A172 (cell line): ENCODE measurements around the gene GPC2. TPM values are rescaled to one million over a fixed set of nuclear protein-coding genes. Genes with fewer than 3 reads are reported as not detected.
"Not testable (repeated sequence)": the region's sequence is repeated elsewhere in the genome, so short reads cannot be mapped to it uniquely, and the experiment has no call there.

Experiments used
- DNase-seq: peaks from one replicate; pipeline ENCODE4 v3.0.0-alpha.2; 2015; ENCODE audit warnings: low spot score
- total RNA-seq: library from RNA; depleted of rRNA; stranded (reverse); fragments of >200 nt; shearing (Covaris generic); gene quantifications from 2 replicates; pipeline ENCODE4 v1.2.3, GENCODE V29; 2014; rRNA removed

GPC2 gene, protein sequence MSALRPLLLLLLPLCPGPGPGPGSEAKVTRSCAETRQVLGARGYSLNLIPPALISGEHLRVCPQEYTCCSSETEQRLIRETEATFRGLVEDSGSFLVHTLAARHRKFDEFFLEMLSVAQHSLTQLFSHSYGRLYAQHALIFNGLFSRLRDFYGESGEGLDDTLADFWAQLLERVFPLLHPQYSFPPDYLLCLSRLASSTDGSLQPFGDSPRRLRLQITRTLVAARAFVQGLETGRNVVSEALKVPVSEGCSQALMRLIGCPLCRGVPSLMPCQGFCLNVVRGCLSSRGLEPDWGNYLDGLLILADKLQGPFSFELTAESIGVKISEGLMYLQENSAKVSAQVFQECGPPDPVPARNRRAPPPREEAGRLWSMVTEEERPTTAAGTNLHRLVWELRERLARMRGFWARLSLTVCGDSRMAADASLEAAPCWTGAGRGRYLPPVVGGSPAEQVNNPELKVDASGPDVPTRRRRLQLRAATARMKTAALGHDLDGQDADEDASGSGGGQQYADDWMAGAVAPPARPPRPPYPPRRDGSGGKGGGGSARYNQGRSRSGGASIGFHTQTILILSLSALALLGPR
- 4.6 and 7.4 TPM in 2 replicates for total RNA-seq

DNA sequence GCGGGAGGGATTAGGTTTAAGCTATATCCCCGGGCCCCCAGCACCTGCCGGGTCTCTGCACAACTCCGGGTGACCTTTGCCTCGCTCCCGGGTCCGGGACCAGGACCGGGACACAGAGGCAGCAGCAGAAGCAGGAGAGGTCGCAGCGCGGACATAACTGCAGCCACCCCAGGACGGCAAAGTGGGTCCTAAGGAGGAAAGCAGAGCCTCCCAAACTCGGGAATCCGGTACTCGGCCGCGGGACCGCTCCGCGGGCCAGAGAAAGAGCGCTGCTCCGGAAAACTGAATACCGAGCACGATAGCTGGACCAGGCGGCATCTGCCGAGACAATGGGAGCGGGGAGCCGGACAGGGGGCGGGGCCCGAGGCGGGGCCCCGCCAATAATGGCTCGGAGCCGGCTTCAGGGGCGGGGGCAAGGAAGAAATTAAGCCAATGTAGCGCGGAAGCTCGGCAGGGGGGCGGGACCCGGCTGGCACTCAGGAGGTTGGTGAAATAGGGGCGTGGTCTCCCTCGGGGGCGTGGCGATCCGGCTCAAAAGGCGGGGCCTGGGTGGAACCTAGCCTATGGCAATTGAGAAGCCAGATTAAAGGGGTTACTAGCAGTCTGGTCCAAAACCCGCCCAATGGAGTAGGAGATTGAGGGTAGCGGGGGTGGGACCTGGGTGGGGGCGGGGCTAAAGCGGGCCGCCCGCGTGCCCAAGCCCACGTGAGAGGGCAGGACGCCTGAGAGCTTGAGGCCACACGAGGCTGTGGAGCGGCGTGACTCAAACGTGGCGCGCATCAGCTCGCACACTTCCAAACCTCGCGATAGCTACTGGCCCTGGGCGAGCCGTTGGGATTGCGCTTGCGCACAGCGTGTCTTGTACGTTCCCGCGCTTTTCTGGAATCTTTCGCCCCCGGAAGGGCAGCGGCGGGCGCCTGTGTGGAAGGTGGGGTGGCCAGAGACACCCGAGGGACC lies at the start of gene GPC2, which contains the start of gene STAG3:
Gene GPC2 (minus strand): TSS at position 337 of the 957 bp plus-strand sequence. CDS start 182 bp downstream, at position 155.
Gene STAG3 (plus strand): TSS at position 874 of the 957 bp plus-strand sequence. CDS start 2,639 bp downstream, outside the sequence.
- DNase-seq: peak; percentile 95

DNA sequence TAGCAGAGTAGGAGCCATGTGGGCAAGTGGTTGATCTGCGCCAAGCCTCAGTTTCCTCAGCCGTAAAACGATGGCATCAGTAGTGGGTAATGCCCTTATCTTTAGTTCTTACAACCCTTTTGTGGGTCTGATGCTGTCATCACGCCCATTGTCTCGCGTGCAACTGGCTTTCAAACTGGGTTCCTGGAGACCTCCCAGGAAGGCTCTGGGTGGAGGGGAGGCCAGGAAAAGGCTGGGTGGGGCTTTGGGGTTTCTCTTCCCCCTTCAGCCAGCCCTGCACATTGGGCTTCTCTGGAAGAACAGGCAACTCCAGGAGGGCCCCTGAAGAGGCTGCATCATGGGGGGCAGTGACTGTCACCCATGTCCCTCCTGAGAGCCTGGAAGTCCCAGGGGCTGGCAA lies 47.7 kb upstream of the GPC2 start:
- not testable (repeated sequence) for DNase-seq

DNA sequence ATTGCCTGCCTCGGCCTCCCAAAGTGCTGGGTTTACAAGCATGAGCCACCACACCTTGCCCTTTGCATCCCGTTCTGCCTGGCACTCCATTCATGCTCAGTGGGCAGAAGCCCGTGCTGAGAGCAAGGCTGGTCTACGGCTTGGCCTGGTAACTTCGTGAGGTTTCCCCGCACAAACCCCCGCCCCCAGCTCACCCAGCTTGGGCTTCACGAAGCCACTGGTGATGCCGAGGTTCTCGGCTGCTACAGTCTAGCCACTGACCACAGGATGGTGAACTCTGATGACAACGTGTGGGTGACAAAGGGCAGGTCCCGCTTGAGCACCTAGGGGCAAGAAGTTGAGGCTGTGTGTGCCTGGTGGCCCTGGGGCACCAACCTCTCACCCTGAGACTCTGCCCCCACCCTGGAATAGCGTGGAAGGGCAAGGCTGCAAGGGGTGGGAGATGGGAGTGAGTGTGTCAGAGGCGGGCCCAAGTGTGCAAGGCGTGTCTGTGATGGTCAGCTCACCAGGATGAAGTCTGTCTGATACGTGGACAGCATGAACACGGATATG lies 46.3 kb upstream of the GPC2 start:
- DNase-seq: not testable (repeated sequence)

DNA sequence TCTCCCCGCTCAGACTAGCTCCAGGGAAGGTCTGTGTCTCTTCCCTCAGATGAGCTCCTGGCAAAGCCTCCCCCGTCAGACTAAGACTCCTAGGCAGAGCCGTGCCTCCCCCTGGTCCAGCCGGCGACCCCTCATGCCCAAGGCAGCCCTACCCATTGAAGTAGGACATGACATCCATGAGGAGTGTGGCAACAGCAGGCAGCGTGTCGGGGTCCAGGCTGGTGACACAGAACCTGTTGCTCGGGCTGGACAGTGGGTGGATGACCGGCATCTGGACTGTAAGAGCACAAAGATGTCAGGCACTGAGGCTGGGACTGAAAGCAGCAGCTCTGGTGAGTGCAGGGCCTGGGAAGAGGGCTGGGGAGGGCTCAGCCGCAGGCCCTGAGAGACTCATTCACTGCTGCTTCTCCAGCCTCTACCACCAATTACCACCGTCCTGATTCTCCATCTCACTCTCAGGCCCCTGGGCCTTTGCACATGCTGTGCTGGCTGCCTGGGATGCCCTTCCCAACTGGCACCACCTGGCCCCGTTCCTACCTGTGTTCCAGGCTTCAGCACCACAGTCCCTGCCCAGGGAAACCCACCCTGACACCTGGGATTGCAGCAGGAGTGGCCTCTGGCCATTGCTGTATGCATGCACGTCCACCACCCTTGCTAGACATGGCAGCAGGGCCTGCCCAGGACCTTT lies 45.4 kb upstream of the GPC2 start:
- no peak for DNase-seq

DNA sequence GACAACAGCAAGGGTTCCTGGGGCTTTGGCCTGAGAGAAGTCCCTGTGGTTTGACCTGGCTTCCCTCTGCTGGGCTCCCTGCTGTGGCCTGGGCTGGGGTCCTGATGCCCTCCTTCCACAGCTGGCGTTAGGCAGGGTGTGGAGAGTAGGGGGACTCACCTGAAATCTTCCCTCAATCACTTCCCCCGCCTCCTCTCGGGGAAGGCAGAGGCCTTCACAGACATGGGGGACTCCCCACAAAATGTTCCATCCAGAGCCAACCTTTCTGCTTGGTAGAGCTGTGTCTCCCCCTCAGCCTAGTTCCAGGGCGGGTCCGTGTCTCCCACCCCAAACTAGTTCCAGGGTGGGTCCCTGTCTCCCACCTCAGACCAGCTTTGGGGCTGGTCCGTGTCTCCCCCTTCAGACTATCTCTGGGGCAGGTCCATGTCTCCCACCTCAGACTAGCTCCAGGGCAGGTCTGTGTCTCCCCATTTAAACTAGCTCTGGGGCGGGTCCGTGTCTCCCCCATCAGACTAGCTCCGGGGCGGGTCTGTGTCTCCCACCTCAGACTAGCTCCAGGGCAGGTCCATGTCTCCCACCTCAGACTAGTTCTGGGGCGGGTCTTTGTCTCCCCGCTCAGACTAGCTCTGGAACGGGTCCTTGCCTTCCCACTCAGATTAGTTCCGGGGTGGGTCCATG lies 44.7 kb upstream of the GPC2 start:
- DNase-seq: no peak

GRCh38 chr7:100221231-100221718 lies 44.1 kb upstream of the GPC2 start:
- no peak for DNase-seq

GRCh38 chr7:100220586-100221230 lies 43.5 kb upstream of the GPC2 start:
- no peak for DNase-seq

- not testable (repeated sequence) for DNase-seq
These were observed 42.8 kb upstream of the GPC2 start, which contains the start of gene PVRIG for GRCh38 chr7:100219801-100220585. Gene PVRIG, plus strand, starts transcription at chr7:100219949. Its CDS starts 22 bp downstream, at chr7:100219971.

- DNase-seq: no peak
These were observed 42.1 kb upstream of the GPC2 start for GRCh38 chr7:100219271-100219737.

DNA sequence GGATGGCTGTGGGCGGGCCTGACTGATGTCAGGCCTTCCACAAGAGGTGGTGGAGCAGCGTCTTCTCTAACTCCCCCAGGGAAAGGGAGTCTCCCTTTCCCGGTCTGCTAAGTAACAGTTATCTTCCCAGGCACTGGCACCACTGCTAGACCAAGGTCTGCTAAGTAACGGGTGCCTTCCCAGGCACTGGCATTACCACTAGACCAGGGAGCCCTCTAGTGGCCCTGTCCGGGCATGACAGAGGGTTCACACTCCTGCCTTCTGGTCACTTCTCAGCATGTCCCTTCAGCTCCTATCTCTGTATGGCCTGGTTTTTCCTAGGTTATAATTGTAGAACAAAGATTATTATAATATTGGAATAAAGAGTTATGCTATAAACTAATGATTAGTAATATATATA lies 40.8 kb upstream of the GPC2 start:
- not testable (repeated sequence) for DNase-seq

- DNase-seq: no peak
These were observed 38.7 kb upstream of the GPC2 start for GRCh38 chr7:100215895-100216294.

GRCh38 chr7:100214356-100214755 lies 37.2 kb upstream of the GPC2 start:
- not testable (repeated sequence) for DNase-seq

GRCh38 chr7:100213672-100214071 lies 36.5 kb upstream of the GPC2 start:
- DNase-seq: no peak

GRCh38 chr7:100212631-100213286 lies 35.6 kb upstream of the GPC2 start:
- DNase-seq: no peak

DNA sequence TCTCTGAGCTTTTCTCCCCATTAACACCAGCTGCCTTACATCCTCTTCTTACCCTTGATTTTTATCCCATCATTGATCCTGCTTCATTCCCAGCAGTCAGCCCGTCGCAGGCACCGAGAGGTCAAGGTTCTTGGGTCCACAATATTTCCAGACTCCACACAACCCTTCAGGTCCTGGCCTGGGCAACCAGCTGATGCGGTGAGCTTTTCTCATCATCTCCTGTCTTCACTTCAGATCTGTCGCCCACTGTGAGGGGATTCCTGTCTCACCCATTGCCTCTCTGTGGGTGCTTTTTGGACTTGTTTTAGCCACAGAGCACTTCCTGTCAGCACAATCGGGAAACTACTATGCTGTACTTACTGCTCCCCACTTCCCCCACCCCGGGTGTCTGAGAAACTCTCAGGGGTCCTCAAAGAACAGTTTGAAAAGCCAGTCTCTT lies 34.2 kb upstream of the GPC2 start:
- DNase-seq: no peak

- DNase-seq: no peak
These were observed 33.6 kb upstream of the GPC2 start for GRCh38 chr7:100210805-100211204.

GRCh38 chr7:100209493-100209892 lies 32.3 kb upstream of the GPC2 start:
- DNase-seq: no peak

DNA sequence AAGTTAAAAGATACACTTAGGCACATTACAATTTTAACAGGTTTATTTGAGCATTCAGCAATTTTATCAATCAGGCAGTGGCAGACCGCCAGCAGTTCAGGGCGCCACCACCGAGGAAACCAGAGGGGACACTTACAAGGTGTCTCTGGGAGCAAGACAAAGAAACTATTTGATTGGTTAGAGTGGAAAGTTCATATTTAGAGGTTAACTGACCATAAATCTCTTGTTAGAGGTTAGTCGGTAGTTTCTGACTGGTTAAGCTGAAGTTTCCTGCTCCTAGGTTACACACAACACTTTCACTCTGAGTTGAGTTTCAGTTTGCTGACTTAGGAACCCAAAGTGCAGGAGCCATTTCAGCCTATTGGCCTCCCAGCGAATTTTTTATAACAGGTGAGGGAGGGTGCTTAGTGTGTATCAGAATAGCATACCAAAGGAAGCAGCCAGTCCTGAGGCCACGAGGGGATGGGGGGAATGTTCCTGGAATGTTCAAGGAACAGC lies 31.8 kb upstream of the GPC2 start:
- no peak for DNase-seq
